GM12891 (cell line): ENCODE results near the gene GNB1.

Experiments used
- POLR2A ChIP-seq: IDR thresholded peaks from 2 replicates; pipeline ENCODE4 v1.6.1; 2011; ENCODE audit warnings: low read depth, low read length, control low read depth
- POLR2AphosphoS5 ChIP-seq: IDR thresholded peaks from 2 replicates; pipeline ENCODE4 v1.6.1; 2011; ENCODE audit warnings: low read depth, low read length, control low read depth
- SPI1 ChIP-seq: IDR thresholded peaks from 2 replicates; pipeline ENCODE4 v1.6.1; 2011; ENCODE audit warnings: low read depth, low read length, control low read depth

DNA sequence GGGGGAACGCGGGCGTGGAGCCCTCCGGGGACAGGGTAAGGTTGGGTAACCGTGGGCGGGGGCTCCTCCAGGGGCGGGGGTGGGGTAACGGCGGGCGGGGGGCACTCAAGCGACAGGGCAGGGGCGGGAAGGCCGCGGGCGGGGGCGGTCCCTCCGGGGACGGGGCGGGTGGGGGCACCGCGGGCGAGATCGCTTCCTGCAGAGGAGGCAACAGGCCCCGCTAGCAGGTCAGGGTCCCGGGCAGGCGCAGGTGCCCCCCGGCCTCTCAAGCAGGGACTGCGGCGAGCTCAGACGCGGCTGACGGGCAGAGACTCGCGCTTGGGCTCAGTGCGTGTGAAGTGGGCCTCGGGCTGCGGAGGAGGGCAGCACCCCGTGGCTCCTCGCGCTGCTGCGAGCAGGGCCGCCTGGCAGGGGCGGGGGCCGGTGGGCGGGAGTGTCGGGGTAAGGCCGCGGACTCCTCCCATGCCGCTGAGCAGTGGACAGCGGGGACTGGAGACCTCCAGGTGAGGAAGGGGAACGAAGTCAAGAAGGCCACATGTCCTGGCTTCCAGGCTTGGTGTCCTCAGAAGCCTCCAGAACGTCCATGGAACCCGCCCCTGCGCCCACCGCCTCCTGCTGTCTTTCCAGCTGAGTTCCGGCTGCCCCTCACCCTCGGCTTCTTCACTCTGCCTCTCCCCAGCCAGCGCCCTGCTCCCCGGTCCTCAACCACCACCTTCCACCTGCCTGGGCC lies 627 bp upstream of the GNB1 start:
- TF ChIP-seq SPI1 (no peak), POLR2AphosphoS5 (no peak), POLR2A (no peak; the same call in 1 of the 2 replicates)
